Ovary (tissue), 9 donors: Measurements from ENCODE around the gene KIF5A. TPM values are rescaled to one million over a fixed set of nuclear protein-coding genes. Genes with fewer than 3 reads are reported as not detected.

Source experiments
- DNase-seq, 5 donors: peaks; one replicate each; pipeline ENCODE4 v3.0.0-alpha.2; 2019 to 2020
- H3K27ac ChIP-seq, 2 donors: fragments of 200-600 bp; one replicate each; pipeline versions ENCODE4 v1.5.1 to v1.8.0; 2019 to 2022
- H3K27me3 ChIP-seq: fragments of 200-600 bp; one replicate; pipeline ENCODE4 v1.8.0; 2022
- H3K36me3 ChIP-seq: fragments of 200-600 bp; sonication (generic); one replicate; pipeline ENCODE4 v1.5.1; 2019
- H3K4me1 ChIP-seq: one replicate; pipeline ENCODE4 v1.8.1; 2013; ENCODE audit warnings: mild to moderate bottlenecking, moderate library complexity; ENCODE audit not compliant: insufficient read depth
- H3K4me3 ChIP-seq: fragments of 200-600 bp; sonication (generic); one replicate; pipeline ENCODE4 v1.5.1; 2017
- H3K9me3 ChIP-seq, 2 donors: fragments of 200-600 bp in 1 of 2; sonication (generic) in 1 of 2; one replicate each; pipeline versions ENCODE4 v1.5.1 to v1.8.1; 2013 to 2019; ENCODE audit warnings: mild to moderate bottlenecking in 1 of 2, moderate library complexity in 1 of 2
- EP300 ChIP-seq: sonication (generic); formaldehyde crosslinking; IDR thresholded peaks from one replicate; pipeline ENCODE4 v1.6.1; 2017; ENCODE audit warnings: antibody characterized with exemption
- POLR2A ChIP-seq: fragments of 450-650 bp; IDR thresholded peaks from one replicate; pipeline ENCODE4 v1.6.1; 2017; ENCODE audit warnings: antibody characterized with exemption, mild to moderate bottlenecking, moderate library complexity
- WGBS, 3 donors: extraction: QIAGEN DNeasy Blood & Tissue Kit in 1 of 3; methylation state at CpG; one replicate each; pipeline versions ENCODE4 v1.1.5 to v1.1.7; 2013 to 2017; 5-methylcytosine and 5-hydroxymethylcytosine counted together
- intact Hi-C, 4 donors: fragments of 100-400 bp; cut with DNase I; formaldehyde crosslinking; loops; one replicate each; pipeline versions ENCODE4 v1.11.0 to v1.15.1; 2022 to 2023
- polyA plus RNA-seq, 2 donors: library from polyadenylated mRNA; stranded (reverse); fragments of 200-250 nt in 1 of 2; fragments of 350-450 nt in 1 of 2; fragmentation: Illumina TruSeq in 1 of 2; extraction: RNeasy Lipid Tissue Mini Kit (QIAGEN cat#74804) in 1 of 2; gene quantifications; one replicate each; pipeline ENCODE4 v1.2.3, GENCODE V29; 2013 to 2014
- total RNA-seq, 7 donors: library from RNA; depleted of rRNA in 2 of 7; stranded (reverse); fragments of >200 nt in 2 of 7; fragmentation: NEBNext Ultra II Directional in 3 of 7; extraction: Animal tissue kit (Norgen Biotek cat#: 25700) in 3 of 7; gene quantifications; one replicate each; pipeline versions ENCODE4 v1.1.0 to v1.2.4, GENCODE V29; 2016 to 2023
- TF ChIP-seq, protein P1 (sequence below), 3 donors: fragments of 450-650 bp in 2 of 3; fragments of 200-600 bp in 1 of 3; IDR thresholded peaks; one replicate each; pipeline versions ENCODE4 v1.5.1 to v1.8.0; 2016 to 2022; ENCODE audit warnings: antibody characterized with exemption in 3 of 3, mild to moderate bottlenecking in 1 of 3
- donor health status: DM: no; HTN: no; CAD: no; lungs with moderate emphysema.
- donor health status: DM: no; HTN: no; CAD: no.
- donor health status: Bipolar disorder and iron deficiency.
- donor health status: DM: yes; HTN: yes; CAD: no.
- donor health status: DM: no; HTN: no; CAD: no.
- donor health status: DM: yes; HTN: yes; CAD: no.

The KIF5A gene
- total and polyA plus RNA-seq, 9 donors = 0.08 to 0.48 (median 0.30) TPM; not detected in 1

DNA sequence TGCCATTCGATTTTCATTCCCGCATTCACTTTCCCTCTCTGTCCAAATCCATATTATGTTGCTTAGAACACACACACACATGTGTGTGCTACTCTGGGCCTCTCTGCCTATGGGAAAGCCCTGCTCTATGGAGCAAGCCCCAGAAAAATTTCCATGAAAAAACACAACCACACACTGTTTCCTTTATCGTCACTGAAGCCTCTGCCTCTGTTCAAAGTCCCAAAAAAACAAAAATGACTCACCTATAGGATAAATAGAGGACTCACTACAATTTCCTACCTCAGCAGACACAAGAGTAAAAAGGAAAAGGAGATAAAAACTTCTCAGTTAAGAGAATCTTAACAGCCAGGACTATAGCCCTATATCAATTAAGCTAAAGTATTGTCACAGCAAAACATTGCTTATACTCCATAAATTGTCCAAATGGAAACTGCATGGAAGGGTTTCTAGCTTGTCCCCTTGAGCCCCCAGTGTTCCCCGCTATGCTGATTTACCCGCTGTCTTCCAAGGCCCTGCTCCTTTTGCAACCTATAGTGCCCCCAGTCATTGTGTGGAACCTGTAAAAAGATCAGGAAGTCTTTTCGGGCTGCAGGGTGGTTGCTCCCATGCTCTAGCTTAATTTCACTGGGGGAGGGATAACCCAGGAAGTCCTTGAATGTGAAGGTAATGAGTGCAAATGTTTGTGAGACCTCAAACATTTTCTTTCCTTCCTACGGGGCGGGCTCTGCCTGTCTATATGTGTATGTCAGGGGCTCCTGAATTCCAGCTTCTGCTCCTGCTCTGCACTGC, 30.0 kb downstream of the KIF5A start:
- WGBS, 3 donors = 86 to 89% (median 89%) methylated on average over 8 of the region's 8 CpGs
- Histone ChIP-seq H3K27me3 (no peaks in the 10 kb centered on the region), H3K9me3 (no peaks in the 10 kb centered on the region), H3K4me3 (no peak overlapping the region), H3K36me3 (no peaks in the 10 kb centered on the region), H3K4me1 (no peaks in the 10 kb centered on the region), H3K27ac (no peak overlapping the region)
- no peak for DNase-seq
- intact Hi-C loops = no loop called here
- TF ChIP-seq, protein P1, sequence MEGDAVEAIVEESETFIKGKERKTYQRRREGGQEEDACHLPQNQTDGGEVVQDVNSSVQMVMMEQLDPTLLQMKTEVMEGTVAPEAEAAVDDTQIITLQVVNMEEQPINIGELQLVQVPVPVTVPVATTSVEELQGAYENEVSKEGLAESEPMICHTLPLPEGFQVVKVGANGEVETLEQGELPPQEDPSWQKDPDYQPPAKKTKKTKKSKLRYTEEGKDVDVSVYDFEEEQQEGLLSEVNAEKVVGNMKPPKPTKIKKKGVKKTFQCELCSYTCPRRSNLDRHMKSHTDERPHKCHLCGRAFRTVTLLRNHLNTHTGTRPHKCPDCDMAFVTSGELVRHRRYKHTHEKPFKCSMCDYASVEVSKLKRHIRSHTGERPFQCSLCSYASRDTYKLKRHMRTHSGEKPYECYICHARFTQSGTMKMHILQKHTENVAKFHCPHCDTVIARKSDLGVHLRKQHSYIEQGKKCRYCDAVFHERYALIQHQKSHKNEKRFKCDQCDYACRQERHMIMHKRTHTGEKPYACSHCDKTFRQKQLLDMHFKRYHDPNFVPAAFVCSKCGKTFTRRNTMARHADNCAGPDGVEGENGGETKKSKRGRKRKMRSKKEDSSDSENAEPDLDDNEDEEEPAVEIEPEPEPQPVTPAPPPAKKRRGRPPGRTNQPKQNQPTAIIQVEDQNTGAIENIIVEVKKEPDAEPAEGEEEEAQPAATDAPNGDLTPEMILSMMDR (IDR thresholded peaks at IDR 0.05) = no peak
- TF ChIP-seq EP300 (no peak), POLR2A (no peak)

DNA sequence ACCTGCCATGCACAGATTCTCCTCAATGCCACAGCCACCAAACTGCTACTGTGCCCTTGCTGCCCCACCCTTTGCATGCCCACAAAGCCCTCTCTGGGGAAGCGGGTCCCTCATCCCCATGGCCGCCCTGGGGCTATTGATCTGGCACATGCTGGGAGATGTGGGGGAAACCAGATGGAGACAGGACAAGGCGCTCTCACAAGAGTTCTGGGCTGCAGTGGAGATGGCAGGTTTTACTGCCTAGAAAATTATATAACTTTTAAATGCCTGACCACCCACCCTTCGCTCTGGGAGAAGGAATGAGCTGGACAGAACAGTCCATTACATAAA, 30.6 kb downstream of the KIF5A start:
- no peaks in the 10 kb centered on the region for H3K36me3 ChIP-seq
- DNase-seq = no peak
- no peak overlapping the region for H3K27ac ChIP-seq
- intact Hi-C loops = no loop called here
- no peaks in the 10 kb centered on the region for H3K27me3 ChIP-seq
- H3K4me3 ChIP-seq = no peak overlapping the region
- TF ChIP-seq EP300 = no peak
- no peaks in the 10 kb centered on the region for H3K4me1 ChIP-seq
- H3K9me3 ChIP-seq = no peaks in the 10 kb centered on the region
- WGBS, 3 donors = 85 to 96% (median 93%) methylated on average over 4 of the region's 4 CpGs

DNA sequence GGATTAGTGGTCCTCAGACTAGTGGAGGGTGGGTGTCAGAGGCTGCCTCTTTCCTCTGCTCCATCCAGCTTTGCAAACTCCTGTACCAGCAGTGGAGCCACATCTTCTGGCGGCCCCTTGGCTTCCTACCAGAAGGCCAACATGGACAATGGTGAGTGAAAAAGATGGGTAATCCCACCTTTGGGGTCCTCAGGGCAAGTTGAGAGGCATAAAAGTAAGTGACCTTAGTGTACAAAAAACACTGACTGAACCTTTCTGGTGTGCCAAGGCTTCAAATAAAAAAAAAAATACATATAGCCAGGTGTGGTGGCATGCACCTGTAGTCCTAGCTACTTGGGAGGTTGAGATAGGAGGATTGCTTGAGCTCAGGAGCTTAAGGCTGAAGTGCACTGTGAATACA, 32.0 kb downstream of the KIF5A start:
- intact Hi-C loops = loop anchor here in 2 of 4 donors (2.0 kb wide), 1 partner anchor 39 kb away; no protein-coding TSS in a partner anchor
- no peaks in the 10 kb centered on the region for H3K9me3 ChIP-seq
- H3K27ac ChIP-seq = no peak overlapping the region
- no peaks in the 10 kb centered on the region for H3K27me3 ChIP-seq
- no peak overlapping the region for H3K4me3 ChIP-seq
- DNase-seq = no peak
- no peaks in the 10 kb centered on the region for H3K4me1 ChIP-seq
- no peaks in the 10 kb centered on the region for H3K36me3 ChIP-seq
- TF ChIP-seq POLR2A (no peak), EP300 (no peak)
- TF ChIP-seq, protein P1 (IDR thresholded peaks at IDR 0.05) = no peak
- WGBS, 3 donors = 89 to 93% (median 90%) methylated on average over 1 of the region's 1 CpG

DNA sequence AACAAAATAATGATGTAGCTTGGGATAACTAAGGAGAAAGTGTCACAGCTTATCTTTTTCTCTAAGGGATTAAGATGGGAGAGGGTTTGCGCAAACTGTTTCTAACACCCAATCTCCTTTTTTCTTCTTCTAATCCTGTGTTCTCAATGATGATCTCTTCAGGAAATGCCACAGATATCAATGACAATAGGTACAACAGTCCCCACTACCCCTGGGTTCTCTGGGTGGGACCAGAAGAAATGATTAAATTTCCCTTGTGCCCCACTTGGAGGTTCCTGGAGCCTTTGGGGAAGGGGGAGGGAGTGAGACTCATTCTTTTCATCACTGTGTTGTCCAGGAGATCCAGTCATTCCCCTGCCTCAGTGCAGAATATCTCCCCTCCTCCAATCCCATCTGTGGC, 32.6 kb downstream of the KIF5A start:
- DNase-seq = no peak
- intact Hi-C loops = loop anchor here in 2 of 4 donors (2.0 kb wide), 1 partner anchor 38 kb away; no protein-coding TSS in a partner anchor
- Histone ChIP-seq H3K9me3 (no peaks in the 10 kb centered on the region), H3K27me3 (no peaks in the 10 kb centered on the region), H3K4me1 (no peaks in the 10 kb centered on the region), H3K4me3 (no peak overlapping the region), H3K27ac (no peak overlapping the region), H3K36me3 (no peaks in the 10 kb centered on the region)
- TF ChIP-seq EP300 (no peak), POLR2A (no peak)
- TF ChIP-seq, protein P1 (IDR thresholded peaks at IDR 0.05) = no peak
- 96 to 97% (median 97%) methylated on average over 1 of the region's 1 CpG for WGBS, 3 donors
